ENCODE results near the gene KCNT1. TPM values are rescaled to one million over a fixed set of nuclear protein-coding genes. Genes with fewer than 3 reads are reported as not detected.

The KCNT1 gene
- total RNA-seq, 4 donors from 2014 or later, result 0.28 to 0.52 TPM; not detected in 2

GRCh38 chr9:135695036-135695435 lies 6.9 kb upstream of the KCNT1 start:
- no peaks in the 10 kb centered on the region for H3K9me3 ChIP-seq
- no peak overlapping the region for H3K4me3 ChIP-seq
- H3K27ac ChIP-seq, result no peak overlapping the region
- DNase-seq, result no peak
- intact Hi-C loops (cut with DNase I; ENCODE audit: low total_unique reads), result no loop called here
- H3K36me3 ChIP-seq, result no peaks in the 10 kb centered on the region
- no peaks in the 10 kb centered on the region for H3K27me3 ChIP-seq
- no peaks in the 10 kb centered on the region for H3K4me1 ChIP-seq
- TF ChIP-seq, protein P1, sequence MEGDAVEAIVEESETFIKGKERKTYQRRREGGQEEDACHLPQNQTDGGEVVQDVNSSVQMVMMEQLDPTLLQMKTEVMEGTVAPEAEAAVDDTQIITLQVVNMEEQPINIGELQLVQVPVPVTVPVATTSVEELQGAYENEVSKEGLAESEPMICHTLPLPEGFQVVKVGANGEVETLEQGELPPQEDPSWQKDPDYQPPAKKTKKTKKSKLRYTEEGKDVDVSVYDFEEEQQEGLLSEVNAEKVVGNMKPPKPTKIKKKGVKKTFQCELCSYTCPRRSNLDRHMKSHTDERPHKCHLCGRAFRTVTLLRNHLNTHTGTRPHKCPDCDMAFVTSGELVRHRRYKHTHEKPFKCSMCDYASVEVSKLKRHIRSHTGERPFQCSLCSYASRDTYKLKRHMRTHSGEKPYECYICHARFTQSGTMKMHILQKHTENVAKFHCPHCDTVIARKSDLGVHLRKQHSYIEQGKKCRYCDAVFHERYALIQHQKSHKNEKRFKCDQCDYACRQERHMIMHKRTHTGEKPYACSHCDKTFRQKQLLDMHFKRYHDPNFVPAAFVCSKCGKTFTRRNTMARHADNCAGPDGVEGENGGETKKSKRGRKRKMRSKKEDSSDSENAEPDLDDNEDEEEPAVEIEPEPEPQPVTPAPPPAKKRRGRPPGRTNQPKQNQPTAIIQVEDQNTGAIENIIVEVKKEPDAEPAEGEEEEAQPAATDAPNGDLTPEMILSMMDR (IDR thresholded peaks at IDR 0.05), result no peak
- TF ChIP-seq POLR2A (IDR thresholded peaks at IDR 0.05), result no peak

- no peak for DNase-seq
- Histone ChIP-seq H3K4me3 (no peak overlapping the region), H3K27ac (no peak overlapping the region), H3K4me1 (no peaks in the 10 kb centered on the region), H3K27me3 (no peaks in the 10 kb centered on the region), H3K36me3 (no peaks in the 10 kb centered on the region), H3K9me3 (no peaks in the 10 kb centered on the region)
- TF ChIP-seq, protein P1 (IDR thresholded peaks at IDR 0.05), result no peak
- intact Hi-C loops (cut with DNase I; ENCODE audit: low total_unique reads), result no loop called here
Observed at GRCh38 chr9:135695642-135696041, 6.3 kb upstream of the KCNT1 start.

- no peak overlapping the region for H3K27ac ChIP-seq
- intact Hi-C loops (cut with DNase I; ENCODE audit: low total_unique reads), result no loop called here
- no peaks in the 10 kb centered on the region for H3K36me3 ChIP-seq
- H3K9me3 ChIP-seq, result no peaks in the 10 kb centered on the region
- H3K4me1 ChIP-seq, result no peaks in the 10 kb centered on the region
- no peak overlapping the region for H3K4me3 ChIP-seq
- TF ChIP-seq, protein P1 (IDR thresholded peaks at IDR 0.05), result no peak
- no peak for TF ChIP-seq POLR2A (IDR thresholded peaks at IDR 0.05)
- H3K27me3 ChIP-seq, result no peaks in the 10 kb centered on the region
- no peak for DNase-seq
Observed at GRCh38 chr9:135696446-135696845, 5.5 kb upstream of the KCNT1 start.

DNA sequence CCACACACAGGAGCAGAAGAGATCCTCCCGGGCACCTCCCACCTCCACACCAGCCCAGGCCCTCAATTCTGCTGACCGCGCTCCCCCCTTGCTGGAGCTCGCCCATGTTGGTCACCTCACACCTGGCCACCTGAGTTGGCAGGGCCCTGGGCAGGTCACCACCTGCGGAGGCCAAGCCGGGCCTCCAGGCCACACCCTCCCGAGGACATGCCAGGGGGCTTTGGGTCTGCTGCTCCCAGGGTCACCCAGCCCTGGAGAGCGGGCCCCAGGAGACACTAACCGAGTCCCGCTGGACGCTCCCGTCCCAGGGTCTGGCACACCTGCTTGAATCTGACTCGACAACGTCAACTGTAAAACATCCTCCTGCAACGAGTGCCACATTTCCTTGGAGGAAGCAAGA lies 4.8 kb upstream of the KCNT1 start:
- H3K4me1 ChIP-seq, result peaks cover 0 to 6% of the 10 kb centered on the region in 2 donors
- no peak overlapping the region for H3K27ac ChIP-seq
- peaks cover 0 to 4% of the 10 kb centered on the region in 2 donors for H3K27me3 ChIP-seq
- intact Hi-C loops (cut with DNase I; ENCODE audit: low total_unique reads), result no loop called here
- no peak for DNase-seq
- TF ChIP-seq POLR2A (IDR thresholded peaks at IDR 0.05), result no peak
- TF ChIP-seq, protein P1 (IDR thresholded peaks at IDR 0.05), result no peak
- no peak overlapping the region for H3K4me3 ChIP-seq
- no peaks in the 10 kb centered on the region for H3K36me3 ChIP-seq
- H3K9me3 ChIP-seq, result no peaks in the 10 kb centered on the region

DNA sequence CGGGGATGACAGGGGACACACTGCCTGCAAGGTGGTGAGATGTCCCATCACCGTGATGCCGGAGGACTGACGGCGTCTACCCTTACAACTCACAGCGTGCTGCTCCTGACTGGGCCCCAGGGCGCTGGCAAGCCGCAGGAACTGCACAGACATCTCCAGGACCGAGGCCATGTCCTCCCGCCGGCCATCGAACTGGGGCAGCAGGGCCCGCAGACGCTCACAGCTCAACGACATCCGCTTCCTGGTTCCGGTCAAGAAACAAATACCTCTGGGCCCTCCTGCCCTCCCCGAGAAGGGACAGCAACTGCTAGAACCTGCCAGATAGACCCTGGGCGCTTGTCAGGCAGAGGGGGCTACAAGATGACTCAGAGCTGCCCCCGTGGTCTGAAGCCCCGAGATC lies 3.7 kb upstream of the KCNT1 start:
- no peak overlapping the region for H3K4me3 ChIP-seq
- intact Hi-C loops (cut with DNase I; ENCODE audit: low total_unique reads), result no loop called here
- H3K4me1 ChIP-seq, result peaks cover 0 to 9% of the 10 kb centered on the region in 2 donors
- no peak for DNase-seq
- no peaks in the 10 kb centered on the region for H3K36me3 ChIP-seq
- H3K9me3 ChIP-seq, result no peaks in the 10 kb centered on the region
- H3K27me3 ChIP-seq, result peaks cover 4 to 5% of the 10 kb centered on the region in 2 donors
- no peak overlapping the region for H3K27ac ChIP-seq
- no peak for TF ChIP-seq POLR2A (IDR thresholded peaks at IDR 0.05)
- TF ChIP-seq, protein P1 (IDR thresholded peaks at IDR 0.05), result no peak

All from uterus (tissue), 4 donors.